PC-9 (cell line): ENCODE data around the gene P4HB.

Source experiments
- EZH2 ChIP-seq: fragments of 200-600 bp; sonication (generic); IDR thresholded peaks from 2 replicates; pipeline ENCODE4 v1.8.0; 2017; ENCODE audit warnings: antibody characterized with exemption, low read depth
- TF ChIP-seq, protein P1 (sequence below): fragments of 200-600 bp; sonication (generic); conservative IDR thresholded peaks from 2 replicates; pipeline ENCODE4 v1.6.1; 2017; ENCODE audit warnings: mixed run types, antibody characterized with exemption, mild to moderate bottlenecking, moderate library complexity

DNA sequence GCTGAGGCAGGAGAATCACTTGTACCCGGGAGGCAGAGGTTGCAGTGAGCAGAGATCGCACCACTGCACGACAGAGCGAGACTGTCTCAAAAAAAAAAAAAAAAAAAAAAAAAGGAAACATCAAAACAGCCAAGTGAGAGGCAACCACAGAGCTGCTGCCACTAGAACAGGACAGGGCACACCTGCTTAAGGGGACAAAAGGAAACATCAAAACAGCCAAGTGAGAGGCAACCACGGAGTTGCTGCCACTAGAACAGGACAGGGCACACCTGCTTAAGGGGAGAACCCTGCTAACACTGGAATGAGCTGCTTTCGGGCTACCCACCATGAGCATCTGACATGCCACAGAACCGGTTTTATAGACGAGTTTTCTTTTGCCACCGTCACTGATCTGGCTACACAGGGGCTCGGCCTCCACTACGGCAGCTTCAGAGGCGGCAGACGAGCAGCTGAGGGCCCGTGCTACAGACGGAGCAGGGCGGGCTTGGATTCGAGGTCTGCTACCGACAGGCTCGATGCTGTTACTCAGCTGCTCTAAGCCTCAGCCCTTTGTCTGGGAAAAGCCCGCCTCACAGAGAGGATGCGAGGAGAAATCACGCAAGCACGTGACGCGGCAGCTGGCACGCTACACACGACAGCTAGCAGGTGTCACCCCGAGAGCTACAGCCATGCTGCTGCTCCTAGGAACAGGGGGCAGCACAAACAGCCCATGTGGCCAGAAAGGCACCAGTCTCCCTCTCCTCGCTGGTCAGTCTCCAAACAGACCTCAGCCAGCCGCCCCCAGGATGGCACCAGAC is 2.0 kb downstream of the P4HB start:
- TF ChIP-seq, protein P1, sequence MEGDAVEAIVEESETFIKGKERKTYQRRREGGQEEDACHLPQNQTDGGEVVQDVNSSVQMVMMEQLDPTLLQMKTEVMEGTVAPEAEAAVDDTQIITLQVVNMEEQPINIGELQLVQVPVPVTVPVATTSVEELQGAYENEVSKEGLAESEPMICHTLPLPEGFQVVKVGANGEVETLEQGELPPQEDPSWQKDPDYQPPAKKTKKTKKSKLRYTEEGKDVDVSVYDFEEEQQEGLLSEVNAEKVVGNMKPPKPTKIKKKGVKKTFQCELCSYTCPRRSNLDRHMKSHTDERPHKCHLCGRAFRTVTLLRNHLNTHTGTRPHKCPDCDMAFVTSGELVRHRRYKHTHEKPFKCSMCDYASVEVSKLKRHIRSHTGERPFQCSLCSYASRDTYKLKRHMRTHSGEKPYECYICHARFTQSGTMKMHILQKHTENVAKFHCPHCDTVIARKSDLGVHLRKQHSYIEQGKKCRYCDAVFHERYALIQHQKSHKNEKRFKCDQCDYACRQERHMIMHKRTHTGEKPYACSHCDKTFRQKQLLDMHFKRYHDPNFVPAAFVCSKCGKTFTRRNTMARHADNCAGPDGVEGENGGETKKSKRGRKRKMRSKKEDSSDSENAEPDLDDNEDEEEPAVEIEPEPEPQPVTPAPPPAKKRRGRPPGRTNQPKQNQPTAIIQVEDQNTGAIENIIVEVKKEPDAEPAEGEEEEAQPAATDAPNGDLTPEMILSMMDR, result no peak
- no peak for TF ChIP-seq EZH2
